H9 (cell line): ENCODE results near the gene BTRC. TPM values are rescaled to one million over a fixed set of nuclear protein-coding genes. Genes with fewer than 3 reads are reported as not detected.

Source experiments
- DNase-seq: peaks from one replicate; pipeline ENCODE4 v3.0.0-alpha.2; 2017
- H2AFZ ChIP-seq: one replicate; pipeline ENCODE4 v1.6.1; 2013; ENCODE audit warnings: mild to moderate bottlenecking, low read length, control low read depth, moderate library complexity
- H2AK5ac ChIP-seq: 2 replicates; pipeline ENCODE4 v1.6.1; 2013; ENCODE audit warnings: low read length, control low read depth, mixed read lengths; ENCODE audit not compliant: insufficient read length
- H2BK120ac ChIP-seq: one replicate; pipeline ENCODE4 v1.6.1; 2013; ENCODE audit warnings: low read depth, mild to moderate bottlenecking, low read length, control low read depth, inconsistent platforms; ENCODE audit not compliant: poor library complexity, severe bottlenecking
- H2BK12ac ChIP-seq: 2 replicates; pipeline ENCODE4 v1.6.1; 2013; ENCODE audit warnings: low read length, control low read depth, mixed read lengths, low read depth; ENCODE audit not compliant: insufficient read length
- H2BK15ac ChIP-seq: 2 replicates; pipeline ENCODE4 v1.6.1; 2013; ENCODE audit warnings: low read depth, low read length, control low read depth
- H2BK20ac ChIP-seq: one replicate; pipeline ENCODE4 v1.6.1; 2013; ENCODE audit warnings: low read depth, mild to moderate bottlenecking, low read length, control low read depth, inconsistent platforms; ENCODE audit not compliant: poor library complexity, severe bottlenecking
- H2BK5ac ChIP-seq: 2 replicates; pipeline ENCODE4 v1.6.1; 2013; ENCODE audit warnings: low read length, control low read depth, mixed read lengths; ENCODE audit not compliant: insufficient read length
- H3K14ac ChIP-seq: 2 replicates; pipeline ENCODE4 v1.6.1; 2013; ENCODE audit warnings: low read length, control low read depth; ENCODE audit not compliant: insufficient read depth
- H3K18ac ChIP-seq: 2 replicates; pipeline ENCODE4 v1.6.1; 2013; ENCODE audit warnings: low read depth, mild to moderate bottlenecking, mixed read lengths, low read length, control low read depth; ENCODE audit not compliant: insufficient read length
- H3K23ac ChIP-seq: 2 replicates; pipeline ENCODE4 v1.6.1; 2013; ENCODE audit warnings: low read length, control low read depth, mixed read lengths, low read depth; ENCODE audit not compliant: insufficient read length
- H3K23me2 ChIP-seq: 2 replicates; pipeline ENCODE4 v1.6.1; 2013; ENCODE audit warnings: low read depth, mild to moderate bottlenecking, mixed read lengths, low read length, control low read depth; ENCODE audit not compliant: insufficient read length, poor library complexity, severe bottlenecking
- H3K27ac ChIP-seq: 2 replicates; pipeline ENCODE4 v1.5.1; 2013; ENCODE audit warnings: low read length, control low read depth, mixed read lengths, low read depth; ENCODE audit not compliant: insufficient read length
- H3K27me3 ChIP-seq: 2 replicates; pipeline ENCODE4 v1.6.1; 2013; ENCODE audit warnings: low read length, control low read depth, inconsistent platforms; ENCODE audit not compliant: insufficient read depth
- H3K4ac ChIP-seq: 2 replicates; pipeline ENCODE4 v1.6.1; 2013; ENCODE audit warnings: low read depth, mild to moderate bottlenecking, control low read depth, inconsistent platforms, low read length, moderate library complexity
- H3K4me1 ChIP-seq: 2 replicates; pipeline ENCODE4 v1.6.1; 2013; ENCODE audit warnings: low read length, control low read depth, inconsistent platforms; ENCODE audit not compliant: insufficient read depth
- H3K4me2 ChIP-seq: 2 replicates; pipeline ENCODE4 v1.6.1; 2013; ENCODE audit warnings: low read length, control low read depth, mixed read lengths; ENCODE audit not compliant: insufficient read length, insufficient read depth
- H3K56ac ChIP-seq: 2 replicates; pipeline ENCODE4 v1.6.1; 2013; ENCODE audit warnings: low read depth, mild to moderate bottlenecking, mixed read lengths, low read length, control low read depth; ENCODE audit not compliant: insufficient read length
- H3K79me1 ChIP-seq: 2 replicates; pipeline ENCODE4 v1.6.1; 2013; ENCODE audit warnings: low read depth, mild to moderate bottlenecking, moderate library complexity, low read length, control low read depth, inconsistent platforms; ENCODE audit not compliant: insufficient read depth, poor library complexity, severe bottlenecking
- H3K79me2 ChIP-seq: 2 replicates; pipeline ENCODE4 v1.6.1; 2013; ENCODE audit warnings: low read length, control low read depth, inconsistent platforms; ENCODE audit not compliant: insufficient read depth
- H3K9ac ChIP-seq: 2 replicates; pipeline ENCODE4 v1.6.1; 2013; ENCODE audit warnings: low read length, control low read depth, mixed read lengths; ENCODE audit not compliant: insufficient read length; ENCODE audit errors: extremely low read depth
- H3K9me3 ChIP-seq: one replicate; pipeline ENCODE4 v1.6.1; 2013; ENCODE audit warnings: low read depth, low read length, inconsistent platforms; ENCODE audit not compliant: control insufficient read depth
- H3T11ph ChIP-seq: one replicate; pipeline ENCODE4 v1.6.1; 2013; ENCODE audit warnings: mild to moderate bottlenecking, low read length, control low read depth, inconsistent platforms
- H4K20me1 ChIP-seq: one replicate; pipeline ENCODE4 v1.6.1; 2013; ENCODE audit not compliant: control insufficient read depth, insufficient read length, insufficient read depth
- H4K5ac ChIP-seq: 2 replicates; pipeline ENCODE4 v1.6.1; 2013; ENCODE audit warnings: low read depth, mild to moderate bottlenecking, mixed read lengths, low read length, control low read depth; ENCODE audit not compliant: insufficient read length
- H4K8ac ChIP-seq: replicated peaks from 2 replicates; pipeline ENCODE4 v1.6.1; 2013; ENCODE audit warnings: low read length, control low read depth, mixed read lengths, low read depth; ENCODE audit not compliant: insufficient read length
- H4K91ac ChIP-seq: 2 replicates; pipeline ENCODE4 v1.6.1; 2013; ENCODE audit warnings: low read depth, mild to moderate bottlenecking, moderate library complexity, mixed read lengths, low read length, control low read depth; ENCODE audit not compliant: insufficient read length
- H3K27ac Mint-ChIP-seq, 3 experiments: 2 replicates in 2 of 3; 3 replicates in 1 of 3; pipeline ENCODE4 v1.8.0; 2020 to 2021; ENCODE audit warnings: mixed read lengths in 3 of 3, mild to moderate bottlenecking in 1 of 3, moderate library complexity in 1 of 3
- H3K27me3 Mint-ChIP-seq: 2 replicates; pipeline ENCODE4 v1.8.0; 2021; ENCODE audit warnings: low read depth, mild to moderate bottlenecking, moderate library complexity, mixed read lengths
- H3K36me3 Mint-ChIP-seq, 3 experiments: 2 replicates in 2 of 3; 3 replicates in 1 of 3; pipeline ENCODE4 v1.8.0; 2020 to 2021; ENCODE audit warnings: low read depth in 3 of 3, mixed read lengths in 3 of 3; ENCODE audit not compliant: insufficient read depth in 1 of 3
- H3K4me1 Mint-ChIP-seq, 2 experiments: 2 replicates each; pipeline ENCODE4 v1.8.0; 2020; ENCODE audit warnings: mixed read lengths in 2 of 2
- H3K4me3 Mint-ChIP-seq, 2 experiments: 2 replicates in 1 of 2; 3 replicates in 1 of 2; pipeline ENCODE4 v1.8.0; 2020 to 2021; ENCODE audit warnings: mild to moderate bottlenecking in 2 of 2, mixed read lengths in 2 of 2, moderate library complexity in 1 of 2
- H3K9me3 Mint-ChIP-seq, 2 experiments: 2 replicates in 1 of 2; 3 replicates in 1 of 2; pipeline ENCODE4 v1.8.0; 2020; ENCODE audit warnings: mild to moderate bottlenecking in 2 of 2, mixed read lengths in 2 of 2, moderate library complexity in 1 of 2
- CTCF ChIP-seq: fragments of 200-600 bp; sonication (generic); conservative IDR thresholded peaks from 3 replicates; pipeline ENCODE4 v1.8.0; 2021; ENCODE audit warnings: antibody characterized with exemption, mild to moderate bottlenecking
- WGBS: extraction: QIAGEN DNeasy Blood & Tissue Kit; methylation state at CpG from one replicate; pipeline ENCODE4 v1.1.7; 2013; ENCODE audit warnings: missing lambda C conversion rate, low lambda C conversion rate, mixed read lengths; ENCODE audit not compliant: insufficient read length; ENCODE audit errors: extremely low coverage; 5-methylcytosine and 5-hydroxymethylcytosine counted together
- total RNA-seq: library from RNA; stranded (reverse); gene quantifications from 2 replicates; pipeline ENCODE4 v1.2.1, GENCODE V29; 2021

The BTRC gene
- total RNA-seq, 1 experiment from 2014 or later: 24.2 TPM

GRCh38 chr10:101363850-101364400 lies 10.0 kb downstream of the BTRC start:
- Histone ChIP-seq H4K91ac (no peak overlapping the region), H4K5ac (no peak overlapping the region), H3K23me2 (no peaks in the 10 kb centered on the region), H3K23ac (no peak overlapping the region), H3K9me3 (no peaks in the 10 kb centered on the region), H2AFZ (no peak overlapping the region), H3T11ph (no peak overlapping the region), H3K4me1 (no peaks in the 10 kb centered on the region), H2BK120ac (no peak overlapping the region), H2BK20ac (no peak overlapping the region), H4K8ac (no peak overlapping the region), H3K9ac (no peak overlapping the region), H3K79me1 (no peaks in the 10 kb centered on the region), H3K18ac (no peak overlapping the region), H2BK15ac (no peak overlapping the region), H3K27me3 (no peaks in the 10 kb centered on the region), H3K79me2 (no peaks in the 10 kb centered on the region), H2BK12ac (no peak overlapping the region), H2BK5ac (no peak overlapping the region), H3K27ac (no peak overlapping the region), H3K4me2 (no peak overlapping the region), H4K20me1 (no peaks in the 10 kb centered on the region), H3K56ac (no peak overlapping the region), H3K4ac (no peak overlapping the region), H3K14ac (no peak overlapping the region), H2AK5ac (no peak overlapping the region)
- no CpG with 5 or more reads among the region's 2 CpGs for WGBS
- no peak for TF ChIP-seq CTCF
- H3K27me3 Mint-ChIP-seq: no peaks in the 10 kb centered on the region
- peaks cover 8% of the 10 kb centered on the region in 2 experiments for H3K4me1 Mint-ChIP-seq
- H3K9me3 Mint-ChIP-seq: no peaks in the 10 kb centered on the region
- no peak overlapping the region for H3K4me3 Mint-ChIP-seq
- DNase-seq: no peak
- no peak overlapping the region for H3K27ac Mint-ChIP-seq
- H3K36me3 Mint-ChIP-seq: peaks cover 0 to 5% (median 0%) of the 10 kb centered on the region in 3 experiments; a peak in 2 of 7 replicates
